WTC11 (cell line): ENCODE measurements around the gene RAMACL.

Source experiments
- ATF3 ChIP-seq: sonication (generic); formaldehyde crosslinking; conservative IDR thresholded peaks from 2 replicates; pipeline ENCODE4 v1.8.1; 2022; ENCODE audit warnings: mild to moderate bottlenecking, missing genetic modification reagents
- CTCF ChIP-seq: fragments of 200-600 bp; IDR thresholded peaks from 2 replicates; pipeline ENCODE4 v1.8.0; 2022; ENCODE audit warnings: antibody characterized with exemption
- FOXK1 ChIP-seq: sonication (generic); formaldehyde crosslinking; IDR thresholded peaks from 2 replicates; pipeline ENCODE4 v1.8.0; 2022; ENCODE audit warnings: mild to moderate bottlenecking, moderate library complexity, missing genetic modification reagents
- MAX ChIP-seq: sonication (generic); formaldehyde crosslinking; IDR thresholded peaks from 2 replicates; pipeline ENCODE4 v1.8.0; 2022; ENCODE audit warnings: mild to moderate bottlenecking, missing genetic modification reagents
- NR2C2 ChIP-seq: sonication (generic); formaldehyde crosslinking; IDR thresholded peaks from 2 replicates; pipeline ENCODE4 v1.8.0; 2022; ENCODE audit warnings: mild to moderate bottlenecking, missing genetic modification reagents
- PRRX2 ChIP-seq: fragments of 250-450 bp; sonication (Bioruptor Pico); IDR thresholded peaks from 2 replicates; pipeline ENCODE4 v1.8.0; 2021; ENCODE audit warnings: mild to moderate bottlenecking
- USF2 ChIP-seq: sonication (generic); formaldehyde crosslinking; IDR thresholded peaks from 2 replicates; pipeline ENCODE4 v1.8.1; 2023; ENCODE audit warnings: mild to moderate bottlenecking, missing genetic modification reagents, moderate library complexity
- ZNF138 ChIP-seq: sonication (generic); formaldehyde crosslinking; conservative IDR thresholded peaks from 2 replicates; pipeline ENCODE4 v1.8.1; 2022; ENCODE audit warnings: mild to moderate bottlenecking, moderate library complexity, missing genetic modification reagents
- ZNF219 ChIP-seq: sonication (generic); formaldehyde crosslinking; IDR thresholded peaks from 2 replicates; pipeline ENCODE4 v1.8.0; 2023; ENCODE audit warnings: missing genetic modification reagents, mild to moderate bottlenecking, borderline replicate concordance
- ZNF232 ChIP-seq: sonication (generic); formaldehyde crosslinking; IDR thresholded peaks from 2 replicates; pipeline ENCODE4 v1.8.0; 2022; ENCODE audit warnings: mild to moderate bottlenecking, missing genetic modification reagents

GRCh38 chr6:166541876-166542579, 44.5 kb downstream of the RAMACL start:
- TF ChIP-seq CTCF (no peak), MAX (CRISPR knock-in tag) (no peak), USF2 (CRISPR knock-in tag) (no peak), ZNF219 (no peak), PRRX2 (CRISPR knock-in tag) (no peak), NR2C2 (CRISPR knock-in tag) (no peak), ATF3 (CRISPR knock-in tag) (no peak), ZNF138 (no peak), ZNF232 (CRISPR knock-in tag) (no peak), FOXK1 (CRISPR knock-in tag) (no peak)
